Lower lobe of right lung (tissue), 2 donors: ENCODE data around the gene MGAM2. TPM values are rescaled to one million over a fixed set of nuclear protein-coding genes. Genes with fewer than 3 reads are reported as not detected.
A peak's percentile ranks its signal among the peaks of the same experiment; 100 is the strongest.

Experiments
- ATAC-seq, 2 donors: fragments of 200-7000 bp; cut with Tn5 transposase; one replicate each; pipeline ENCODE4 v1.9.1; 2020 to 2022; ENCODE audit warnings: mild to moderate bottlenecking in 2 of 2, moderate library complexity in 2 of 2
- DNase-seq: peaks from one replicate; pipeline ENCODE4 v3.0.0-alpha.2; 2020
- H3K27ac ChIP-seq: fragments of 200-600 bp; one replicate; pipeline ENCODE4 v1.8.0; 2022
- H3K27me3 ChIP-seq: fragments of 200-600 bp; one replicate; pipeline ENCODE4 v1.8.0; 2022; ENCODE audit warnings: low read depth
- H3K36me3 ChIP-seq: fragments of 200-600 bp; one replicate; pipeline ENCODE4 v1.8.0; 2022; ENCODE audit warnings: mild to moderate bottlenecking
- H3K4me1 ChIP-seq: fragments of 200-600 bp; one replicate; pipeline ENCODE4 v1.8.0; 2022
- H3K4me3 ChIP-seq: fragments of 200-600 bp; one replicate; pipeline ENCODE4 v1.8.0; 2022; ENCODE audit warnings: mild to moderate bottlenecking
- H3K9me3 ChIP-seq: fragments of 200-600 bp; one replicate; pipeline ENCODE4 v1.8.0; 2022
- CTCF ChIP-seq: fragments of 200-600 bp; IDR thresholded peaks from one replicate; pipeline ENCODE4 v1.8.0; 2022; ENCODE audit warnings: antibody characterized with exemption, mild to moderate bottlenecking
- intact Hi-C: fragments of 100-400 bp; cut with DNase I; formaldehyde crosslinking; loops from one replicate; pipeline ENCODE4 v1.11.0; 2022
- total RNA-seq: library from RNA; stranded (reverse); fragmentation: NEBNext Ultra II Directional; extraction: Animal tissue kit (Norgen Biotek cat#: 25700); gene quantifications from one replicate; pipeline ENCODE4 v1.2.1, GENCODE V29; 2021
- donor health status: DM: no; HTN: yes; CAD: no; lungs with severe emphysema.

The MGAM2 gene
- total RNA-seq, 1 donor from 2014 or later = 1.4 TPM

- DNase-seq (no peak), ATAC-seq (peak in 1 of 2 donors; percentile 28)
- Histone ChIP-seq H3K27me3 (no peaks in the 10 kb centered on the region), H3K27ac (no peak overlapping the region), H3K36me3 (no peaks in the 10 kb centered on the region), H3K4me1 (no peaks in the 10 kb centered on the region), H3K9me3 (no peaks in the 10 kb centered on the region), H3K4me3 (no peak overlapping the region)
- no peak for TF ChIP-seq CTCF
- intact Hi-C loops = no loop called here
Measured at GRCh38 chr7:142243823-142244222, 132.3 kb downstream of the MGAM2 start.

- Histone ChIP-seq H3K36me3 (no peaks in the 10 kb centered on the region), H3K9me3 (no peaks in the 10 kb centered on the region), H3K4me1 (no peaks in the 10 kb centered on the region), H3K27me3 (no peaks in the 10 kb centered on the region), H3K27ac (no peak overlapping the region), H3K4me3 (no peak overlapping the region)
- no peak for DNase-seq
- ATAC-seq = no peak
- intact Hi-C loops = no loop called here
- TF ChIP-seq CTCF = no peak
Measured at GRCh38 chr7:142248166-142249160, 136.9 kb downstream of the MGAM2 start.

- intact Hi-C loops = no loop called here
- Histone ChIP-seq H3K27me3 (no peaks in the 10 kb centered on the region), H3K36me3 (no peaks in the 10 kb centered on the region), H3K4me3 (no peak overlapping the region), H3K4me1 (no peaks in the 10 kb centered on the region), H3K9me3 (no peaks in the 10 kb centered on the region), H3K27ac (no peak overlapping the region)
- ATAC-seq = no peak
- TF ChIP-seq CTCF = no peak
- DNase-seq = no peak
Measured at GRCh38 chr7:142249918-142250317, 138.4 kb downstream of the MGAM2 start.

- no peaks in the 10 kb centered on the region for H3K36me3 ChIP-seq
- ATAC-seq = no peak
Measured at GRCh38 chr7:142250705-142251104, 139.2 kb downstream of the MGAM2 start.

GRCh38 chr7:142257958-142258357 lies 146.4 kb downstream of the MGAM2 start, which contains the start of gene PRSS58:
Gene PRSS58 (minus strand): TSS chr7:142258058. CDS start chr7:142257707, 351 bp downstream.
- Histone ChIP-seq H3K9me3 (no peaks in the 10 kb centered on the region), H3K27ac (no peak within 1 kb of the TSS), H3K36me3 (no peaks in the 10 kb centered on the region), H3K27me3 (no peaks in the 10 kb centered on the region), H3K4me1 (no peaks in the 10 kb centered on the region), H3K4me3 (no peak within 1 kb of the TSS)
- ATAC-seq (no peak), DNase-seq (no peak)
- intact Hi-C loops = no loop called here
- TF ChIP-seq CTCF = no peak

More at GRCh38 chr7:142250705-142251104, 139.2 kb downstream of the MGAM2 start:
- DNase-seq = no peak
- intact Hi-C loops = no loop called here
- Histone ChIP-seq H3K9me3 (no peaks in the 10 kb centered on the region), H3K4me1 (no peaks in the 10 kb centered on the region), H3K27ac (no peak overlapping the region), H3K4me3 (no peak overlapping the region), H3K27me3 (no peaks in the 10 kb centered on the region)
- TF ChIP-seq CTCF = no peak
